AG04449 (cell line): ENCODE data around the gene GRIN2A.

Source experiments
- CTCF ChIA-PET: fragments of 350-600 bp; formaldehyde crosslinking; extraction: SDS; loops from one replicate; lab custom pipeline; 2021; ENCODE audit warnings: antibody characterized with exemption; lab: Yijun Ruan, JAX
- POLR2A ChIA-PET: fragments of 400-600, 350-600 bp; formaldehyde crosslinking; extraction: SDS; loops from one replicate; lab custom pipeline; 2020; ENCODE audit warnings: antibody characterized with exemption, inconsistent platforms; lab: Yijun Ruan, JAX
- DNase-seq: peaks from one replicate; pipeline ENCODE4 v3.0.0-alpha.2; 2010; ENCODE audit warnings: low read depth, low spot score
- H3K4me3 ChIP-seq: 2 replicates; pipeline ENCODE4 v1.5.1; 2011; ENCODE audit warnings: low read depth, mild to moderate bottlenecking, control low read depth, low read length
- TF ChIP-seq, protein P1 (sequence below): IDR thresholded peaks from one replicate; pipeline ENCODE4 v1.5.1; 2011; ENCODE audit warnings: mild to moderate bottlenecking, moderate library complexity, low read length, control low read depth, inconsistent platforms; ENCODE audit not compliant: insufficient read depth; ENCODE audit errors: missing control alignments

GRIN2A gene

DNA sequence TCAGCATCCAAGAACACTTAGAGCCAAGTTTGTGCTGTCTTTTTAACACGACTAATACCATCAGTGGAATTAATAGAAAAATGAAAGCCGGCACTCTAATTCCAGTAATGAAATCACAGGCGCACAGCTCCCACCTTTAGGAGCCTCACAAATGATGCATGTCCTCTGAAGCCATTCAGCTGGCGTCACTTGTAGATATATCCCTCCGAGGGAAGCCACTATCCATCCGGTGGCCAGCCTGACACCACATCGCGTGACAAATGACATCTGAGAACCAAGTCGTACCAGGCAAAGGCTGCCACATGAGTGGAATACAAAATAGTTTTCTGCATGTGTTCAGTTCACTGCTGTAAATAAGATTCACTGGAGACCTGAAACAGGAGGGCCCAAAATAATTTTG, 205.6 kb downstream of the GRIN2A start:
- TF ChIP-seq, protein P1, sequence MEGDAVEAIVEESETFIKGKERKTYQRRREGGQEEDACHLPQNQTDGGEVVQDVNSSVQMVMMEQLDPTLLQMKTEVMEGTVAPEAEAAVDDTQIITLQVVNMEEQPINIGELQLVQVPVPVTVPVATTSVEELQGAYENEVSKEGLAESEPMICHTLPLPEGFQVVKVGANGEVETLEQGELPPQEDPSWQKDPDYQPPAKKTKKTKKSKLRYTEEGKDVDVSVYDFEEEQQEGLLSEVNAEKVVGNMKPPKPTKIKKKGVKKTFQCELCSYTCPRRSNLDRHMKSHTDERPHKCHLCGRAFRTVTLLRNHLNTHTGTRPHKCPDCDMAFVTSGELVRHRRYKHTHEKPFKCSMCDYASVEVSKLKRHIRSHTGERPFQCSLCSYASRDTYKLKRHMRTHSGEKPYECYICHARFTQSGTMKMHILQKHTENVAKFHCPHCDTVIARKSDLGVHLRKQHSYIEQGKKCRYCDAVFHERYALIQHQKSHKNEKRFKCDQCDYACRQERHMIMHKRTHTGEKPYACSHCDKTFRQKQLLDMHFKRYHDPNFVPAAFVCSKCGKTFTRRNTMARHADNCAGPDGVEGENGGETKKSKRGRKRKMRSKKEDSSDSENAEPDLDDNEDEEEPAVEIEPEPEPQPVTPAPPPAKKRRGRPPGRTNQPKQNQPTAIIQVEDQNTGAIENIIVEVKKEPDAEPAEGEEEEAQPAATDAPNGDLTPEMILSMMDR, result no peak
- DNase-seq, result no peak
- ChIA-PET CTCF (no interaction called here), POLR2A (no interaction called here)
- H3K4me3 ChIP-seq, result no peak overlapping the region

DNA sequence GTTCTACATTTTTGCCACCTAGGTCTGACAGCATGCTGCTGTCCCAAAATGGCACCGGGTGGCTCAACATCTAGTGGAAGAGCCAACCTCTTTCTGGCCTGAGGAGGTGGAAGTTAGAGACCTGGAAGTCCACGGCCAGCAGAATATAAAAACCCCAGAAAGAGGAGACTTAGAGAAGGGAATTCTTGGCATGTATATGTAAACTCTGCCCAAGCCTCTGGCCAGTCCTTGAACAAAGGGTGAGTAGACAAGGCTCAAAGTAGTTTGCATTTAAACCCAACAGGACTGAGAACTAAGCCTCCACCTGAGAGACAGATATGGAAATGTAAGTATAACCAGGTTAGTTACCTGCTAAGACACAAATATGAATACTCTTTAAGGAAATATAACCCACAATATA, 210.3 kb downstream of the GRIN2A start:
- H3K4me3 ChIP-seq, result no peak overlapping the region
- TF ChIP-seq, protein P1, result no peak
- CTCF ChIA-PET, result no interaction called here
- POLR2A ChIA-PET, result no interaction called here
- no peak for DNase-seq

DNA sequence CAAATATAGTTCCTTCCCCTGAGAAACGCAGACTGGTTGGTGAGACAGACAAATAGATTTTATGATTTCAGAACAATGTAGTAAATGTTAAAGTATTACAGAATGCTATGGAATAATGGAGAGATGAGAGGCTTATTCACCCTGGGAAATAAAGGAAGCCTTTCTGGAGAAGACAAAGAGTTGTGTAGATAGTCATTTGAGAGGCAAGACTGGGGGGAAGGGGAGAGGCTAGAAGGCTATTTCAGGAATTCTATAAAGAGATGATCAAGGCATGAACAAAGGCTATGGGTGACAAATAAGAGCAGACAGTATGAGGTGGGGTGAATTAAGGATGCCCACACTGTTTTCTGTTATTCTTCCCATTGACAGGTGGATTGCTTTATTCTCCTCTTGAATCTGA, 211.4 kb downstream of the GRIN2A start:
- POLR2A ChIA-PET, result no interaction called here
- CTCF ChIA-PET, result no interaction called here
- H3K4me3 ChIP-seq, result no peak overlapping the region
- TF ChIP-seq, protein P1, result no peak
- DNase-seq, result no peak

DNA sequence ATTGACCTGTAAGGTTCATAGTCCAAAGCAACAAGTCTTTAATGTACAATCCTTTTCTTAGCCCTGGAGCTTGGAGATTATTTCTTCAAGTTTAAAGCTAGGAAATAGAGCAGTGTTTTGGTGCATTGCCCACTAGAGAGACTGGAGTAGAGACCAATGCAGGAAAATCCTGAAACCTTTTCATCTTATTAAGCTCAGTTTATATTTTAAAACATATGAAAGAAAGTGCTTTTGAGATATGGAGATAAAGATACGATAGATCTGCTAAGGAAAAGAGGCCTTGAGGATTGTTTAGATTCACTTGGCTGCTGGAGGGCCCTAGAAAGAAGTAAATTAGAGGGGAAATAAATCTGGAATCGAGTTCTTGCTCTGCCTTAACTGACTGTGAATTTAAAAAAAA, 212.0 kb downstream of the GRIN2A start:
- TF ChIP-seq, protein P1, result no peak
- no peak overlapping the region for H3K4me3 ChIP-seq
- no peak for DNase-seq
- CTCF ChIA-PET, result no interaction called here
- POLR2A ChIA-PET, result no interaction called here

DNA sequence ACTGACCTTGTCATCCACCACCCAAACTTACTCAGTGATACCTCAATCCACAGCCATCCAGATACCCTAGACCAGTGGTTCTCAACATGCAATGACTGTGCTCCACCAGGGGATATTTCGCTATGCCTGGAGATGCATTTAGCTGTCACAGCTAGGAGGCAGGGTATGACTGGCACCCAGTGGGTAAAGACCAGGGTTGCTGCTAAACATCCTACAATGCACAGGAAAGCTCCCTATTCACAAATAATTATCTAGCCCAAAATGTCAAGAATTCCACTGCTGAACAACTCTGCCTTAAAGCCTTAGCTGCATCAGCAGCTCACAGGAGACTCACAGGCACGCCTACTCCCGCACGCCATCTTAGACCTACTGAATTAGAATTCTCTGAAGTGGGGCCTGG, 212.6 kb downstream of the GRIN2A start:
- TF ChIP-seq, protein P1, result no peak
- ChIA-PET POLR2A (no interaction called here), CTCF (no interaction called here)
- H3K4me3 ChIP-seq, result no peak overlapping the region
- DNase-seq, result no peak

DNA sequence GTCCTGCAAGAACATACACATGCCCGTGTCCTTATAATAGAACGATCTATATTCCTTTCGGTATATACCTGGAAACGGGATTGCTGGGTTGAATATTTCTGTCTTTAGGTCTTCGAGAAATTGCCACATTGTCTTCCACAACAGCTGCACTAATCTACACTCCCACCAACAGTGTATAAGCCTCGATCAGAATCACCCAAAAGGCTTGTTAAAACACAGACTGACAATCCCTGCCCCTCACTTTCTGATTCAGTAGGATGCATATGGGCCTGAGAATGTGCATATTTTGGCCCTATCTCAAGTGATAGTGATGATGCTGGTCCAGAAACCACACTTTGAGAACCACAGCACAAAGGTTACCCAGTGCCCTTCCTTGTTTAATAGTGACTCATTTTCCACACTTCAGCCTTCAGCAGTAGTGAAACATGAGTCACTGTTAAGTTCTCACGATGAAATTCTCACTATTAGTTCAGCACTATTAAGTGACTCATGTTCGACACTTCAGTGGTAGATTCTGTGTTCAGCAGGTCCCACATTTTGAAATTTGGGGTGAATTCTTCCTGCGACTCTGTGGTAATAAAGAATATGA, 215.6 kb downstream of the GRIN2A start:
- CTCF ChIA-PET, result no interaction called here
- no peak overlapping the region for H3K4me3 ChIP-seq
- DNase-seq, result no peak
- TF ChIP-seq, protein P1, result no peak
- POLR2A ChIA-PET, result no interaction called here
